GM20000 (cell line): ENCODE results near the gene PRTN3.

Source experiments
- DNase-seq: peaks from one replicate; pipeline ENCODE4 v3.0.0; 2012; ENCODE audit warnings: low spot score
- TF ChIP-seq, protein P1 (sequence below): IDR thresholded peaks from 2 replicates; pipeline ENCODE4 v1.5.1; 2012; ENCODE audit warnings: mild to moderate bottlenecking, control low read depth; ENCODE audit errors: extremely low read depth, missing control alignments

Gene PRTN3

DNA sequence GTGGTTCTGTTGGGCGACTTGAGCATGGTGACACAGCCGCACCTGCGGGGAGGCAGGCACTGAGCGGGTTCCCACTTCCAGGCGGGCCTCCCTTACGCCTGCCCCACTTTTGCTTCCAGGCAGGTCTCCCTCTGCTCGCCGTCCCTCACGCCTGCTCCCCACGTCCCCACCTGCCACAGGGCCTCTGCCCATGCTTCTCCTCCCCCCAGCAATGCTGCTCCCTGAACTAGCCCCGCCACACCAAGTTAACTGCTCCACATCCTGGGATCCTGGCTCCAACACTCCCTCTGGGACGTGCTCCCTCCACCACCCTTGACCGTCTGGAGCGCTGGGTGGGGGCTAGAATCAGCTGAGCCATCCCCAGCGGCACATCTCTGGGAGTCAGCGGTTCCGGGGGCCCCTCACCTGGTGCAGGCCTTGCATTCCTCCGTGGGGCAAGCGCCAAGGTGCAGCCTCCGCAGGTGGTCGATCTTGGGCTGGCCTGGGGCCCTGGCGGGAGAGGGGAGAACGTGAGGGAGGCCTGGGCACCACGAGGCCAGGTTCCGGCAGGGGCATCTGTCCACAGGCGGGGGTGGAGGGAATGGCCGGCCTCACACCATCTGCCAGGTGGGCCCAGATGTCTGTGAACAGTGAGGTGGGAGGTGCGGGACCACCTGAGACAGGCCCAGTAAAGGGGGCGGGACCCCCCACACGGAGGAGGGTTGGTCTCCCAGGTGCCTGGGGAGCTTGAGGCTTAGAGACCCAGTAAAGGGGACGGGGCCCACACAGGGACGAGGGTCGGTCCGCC lies 27.9 kb downstream of the PRTN3 start:
- TF ChIP-seq, protein P1, sequence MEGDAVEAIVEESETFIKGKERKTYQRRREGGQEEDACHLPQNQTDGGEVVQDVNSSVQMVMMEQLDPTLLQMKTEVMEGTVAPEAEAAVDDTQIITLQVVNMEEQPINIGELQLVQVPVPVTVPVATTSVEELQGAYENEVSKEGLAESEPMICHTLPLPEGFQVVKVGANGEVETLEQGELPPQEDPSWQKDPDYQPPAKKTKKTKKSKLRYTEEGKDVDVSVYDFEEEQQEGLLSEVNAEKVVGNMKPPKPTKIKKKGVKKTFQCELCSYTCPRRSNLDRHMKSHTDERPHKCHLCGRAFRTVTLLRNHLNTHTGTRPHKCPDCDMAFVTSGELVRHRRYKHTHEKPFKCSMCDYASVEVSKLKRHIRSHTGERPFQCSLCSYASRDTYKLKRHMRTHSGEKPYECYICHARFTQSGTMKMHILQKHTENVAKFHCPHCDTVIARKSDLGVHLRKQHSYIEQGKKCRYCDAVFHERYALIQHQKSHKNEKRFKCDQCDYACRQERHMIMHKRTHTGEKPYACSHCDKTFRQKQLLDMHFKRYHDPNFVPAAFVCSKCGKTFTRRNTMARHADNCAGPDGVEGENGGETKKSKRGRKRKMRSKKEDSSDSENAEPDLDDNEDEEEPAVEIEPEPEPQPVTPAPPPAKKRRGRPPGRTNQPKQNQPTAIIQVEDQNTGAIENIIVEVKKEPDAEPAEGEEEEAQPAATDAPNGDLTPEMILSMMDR = no peak
- no peak for DNase-seq

DNA sequence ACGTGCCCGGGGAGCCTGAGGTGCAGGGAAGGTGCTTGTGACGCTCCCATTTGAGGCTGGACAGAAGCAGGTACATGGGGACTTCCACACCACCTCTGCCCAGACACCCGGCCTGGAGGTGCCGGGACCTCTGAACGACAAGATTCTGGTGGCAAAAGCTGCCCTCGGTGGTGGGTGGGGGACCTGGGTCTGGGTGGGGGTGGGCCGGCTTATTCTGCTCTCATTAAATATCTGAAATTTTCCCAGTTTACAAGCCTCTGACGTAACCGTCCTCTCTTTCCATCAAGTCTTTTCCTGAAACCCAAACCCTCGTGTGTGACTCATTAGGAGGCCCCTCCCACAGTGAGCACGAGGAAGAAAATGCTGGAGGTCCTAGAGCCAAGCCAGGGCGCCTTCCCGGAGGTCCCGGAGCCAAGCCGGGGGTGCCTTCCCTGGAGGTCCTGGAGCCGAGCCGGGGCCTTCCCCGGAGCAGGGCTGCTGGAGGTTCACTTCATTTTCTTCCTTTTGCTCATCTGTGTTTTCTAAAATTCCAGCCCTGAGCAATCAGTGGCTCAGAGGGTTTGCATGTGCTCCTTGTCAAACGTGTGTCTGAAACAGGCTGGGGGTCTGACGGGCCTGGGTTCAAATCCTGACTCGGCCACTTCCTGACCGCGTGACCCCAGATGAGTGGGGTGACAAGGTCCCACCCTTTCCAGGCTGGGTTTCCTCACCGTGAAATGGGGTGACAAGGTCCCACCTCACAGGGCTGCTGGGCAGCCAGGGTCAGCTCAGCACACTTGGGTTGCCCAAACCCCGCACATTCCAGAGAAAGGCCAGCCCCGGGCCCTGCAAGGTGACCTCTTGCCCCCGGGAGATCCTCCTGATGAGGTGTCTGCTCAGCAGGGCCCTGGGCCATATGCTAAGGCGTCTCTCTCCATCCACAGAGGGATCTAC lies 28.7 kb downstream of the PRTN3 start:
- TF ChIP-seq, protein P1 = no peak
- no peak for DNase-seq

DNA sequence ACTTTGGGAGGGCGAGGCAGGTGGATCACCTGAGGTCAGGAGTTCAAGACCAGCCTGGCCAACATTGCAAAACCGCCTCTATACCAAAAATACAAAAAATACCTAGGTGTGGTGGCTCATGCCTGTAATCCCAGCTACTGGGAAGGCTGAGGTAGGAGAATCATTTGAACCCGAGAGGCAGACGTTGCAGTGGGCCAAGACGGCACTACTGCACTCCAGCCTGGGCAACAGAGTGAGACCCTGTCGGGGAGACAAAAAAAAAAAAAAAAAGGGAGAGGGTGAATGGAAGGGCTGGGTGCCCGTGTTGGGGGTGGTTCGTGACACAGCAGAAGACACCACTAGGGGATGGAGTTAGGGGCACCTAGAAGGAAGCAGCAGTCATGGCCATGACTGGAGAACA lies 29.5 kb downstream of the PRTN3 start:
- TF ChIP-seq, protein P1 = no peak
- no peak for DNase-seq

DNA sequence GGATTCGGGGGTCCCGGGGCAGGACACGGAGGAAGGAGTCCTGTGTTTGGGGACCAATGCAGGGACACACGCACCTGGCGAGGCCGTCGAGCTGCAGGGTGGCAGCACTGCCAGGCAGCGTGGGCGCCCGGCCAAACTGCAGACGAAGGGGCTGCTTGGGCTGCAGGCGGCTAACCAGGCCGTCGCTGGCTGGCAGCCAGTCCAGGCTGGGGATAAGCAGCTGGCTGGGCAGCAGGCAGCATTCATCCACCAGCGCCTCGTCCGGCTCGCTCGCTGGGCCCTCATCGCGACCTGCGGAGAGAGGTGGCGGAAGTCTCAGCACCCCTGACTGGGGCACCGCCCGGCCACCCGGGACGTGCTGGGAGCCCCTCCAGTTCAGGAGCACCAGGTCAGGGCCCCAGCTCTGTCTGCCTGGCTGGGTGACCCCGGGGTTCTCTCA lies 30.2 kb downstream of the PRTN3 start:
- no peak for DNase-seq
- TF ChIP-seq, protein P1 = no peak

DNA sequence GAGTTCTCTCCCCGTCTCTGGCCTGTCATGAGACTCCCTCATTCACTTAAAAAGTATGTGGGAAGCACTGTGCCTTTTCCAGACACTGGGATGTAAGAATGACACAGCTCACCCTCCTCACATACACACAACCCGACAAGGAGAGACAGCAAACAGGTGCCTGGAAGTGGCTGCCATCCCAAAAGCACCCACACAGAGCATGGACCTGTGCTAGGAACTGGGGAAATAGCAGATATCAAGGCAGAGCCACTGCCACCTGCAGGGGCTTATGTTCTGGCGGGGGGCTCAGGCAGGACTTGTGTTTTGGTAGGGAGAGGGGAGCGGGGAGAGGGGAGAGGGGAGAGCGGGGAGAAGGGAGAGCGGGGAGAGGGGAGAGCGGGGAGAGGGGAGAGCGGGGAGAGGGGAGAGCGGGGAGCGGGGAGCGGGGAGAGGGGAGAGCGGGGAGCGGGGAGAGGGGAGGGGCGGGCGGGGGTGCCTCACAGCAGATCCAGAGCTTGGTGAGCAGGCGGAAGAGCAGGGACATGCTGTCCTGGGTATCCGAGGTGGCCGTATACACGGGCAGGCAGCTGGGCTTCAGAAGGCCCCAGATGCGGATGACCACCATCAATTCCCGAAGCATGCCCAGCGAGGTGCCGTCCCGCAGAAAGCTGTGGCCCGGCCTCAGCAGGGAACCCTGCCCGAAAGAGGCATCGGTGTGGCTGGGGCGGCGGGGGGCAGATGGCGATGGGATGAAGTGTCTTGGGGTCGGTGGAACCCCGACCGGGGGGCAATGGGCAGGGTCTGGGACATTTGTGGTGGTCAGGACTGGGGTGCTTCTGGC lies 30.9 kb downstream of the PRTN3 start:
- TF ChIP-seq, protein P1 = no peak

DNA sequence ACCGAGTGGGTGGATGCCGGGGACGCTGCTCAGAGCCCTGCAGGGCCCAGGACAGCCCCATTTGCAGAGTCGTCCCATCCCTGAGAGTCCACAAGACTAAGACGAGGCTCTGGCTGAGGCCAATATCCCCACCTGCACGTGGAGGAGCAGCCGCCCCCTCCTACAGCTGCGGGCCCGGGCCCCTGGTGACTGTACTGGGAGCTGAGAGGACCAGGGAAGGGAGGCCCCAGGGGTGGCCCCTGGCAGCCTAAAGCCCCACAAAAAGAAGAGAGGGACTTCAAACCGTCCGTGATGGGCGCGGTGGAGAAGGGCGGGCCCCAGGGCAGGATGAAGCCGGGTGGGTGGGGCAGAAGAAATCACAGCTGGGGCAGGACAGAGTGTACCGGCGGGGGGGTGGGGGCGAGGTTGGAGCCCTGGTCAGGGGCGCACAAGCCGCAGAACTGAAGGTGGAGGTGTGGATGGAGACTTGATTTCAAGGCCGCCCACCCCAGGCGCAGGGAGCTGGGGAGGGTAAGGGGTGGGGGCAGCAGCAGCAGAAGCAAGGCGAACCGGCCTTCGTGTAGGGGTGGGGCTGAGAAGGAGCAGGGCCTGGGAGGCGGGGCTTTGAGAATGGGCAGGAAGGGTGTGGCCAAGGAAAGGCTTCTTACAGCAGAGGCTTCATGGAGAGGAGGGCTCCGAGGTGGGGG lies 31.6 kb downstream of the PRTN3 start:
- TF ChIP-seq, protein P1 = no peak
- DNase-seq = peak; percentile 92

More for the DNA sequence above, 30.9 kb downstream of the PRTN3 start:
- DNase-seq = no peak
